ENCODE measurements around the gene MOB3B. TPM values are rescaled to one million over a fixed set of nuclear protein-coding genes. Genes with fewer than 3 reads are reported as not detected.

Gene MOB3B
- total RNA-seq, 1 experiment from 2014 or later = 2.6 TPM

DNA sequence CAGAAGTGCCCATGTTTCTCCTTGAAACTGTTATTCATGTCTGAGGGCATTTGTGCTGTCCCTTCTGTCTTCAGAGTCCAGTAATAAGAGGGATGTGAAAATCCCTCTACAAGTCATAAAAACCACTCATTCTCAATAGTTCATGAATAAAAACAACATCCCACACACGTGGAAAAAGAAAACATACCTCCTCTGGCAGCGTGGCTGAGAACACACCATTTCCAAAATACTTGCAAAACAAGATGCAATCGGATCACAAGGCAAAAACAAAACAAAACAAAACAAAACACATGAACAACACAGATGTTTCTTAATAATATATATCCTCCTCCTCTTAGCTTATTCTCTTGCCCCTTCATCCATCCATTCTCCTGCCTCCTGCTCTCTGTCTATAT lies 161.7 kb downstream of the MOB3B start:
- H3K27ac ChIP-seq (ENCODE audit: low read length) = no peak overlapping the region
- POLR2A ChIA-PET (ENCODE audit: unreplicated experiment) = no interaction called here
- H3K4me3 ChIP-seq (ENCODE audit: low read length) = no peak overlapping the region
- H3K4me2 ChIP-seq (ENCODE audit: low read length) = no peak overlapping the region
- H3K36me3 ChIP-seq (ENCODE audit: low read depth, low read length) = no peaks in the 10 kb centered on the region
- no peaks in the 10 kb centered on the region for H3K9me3 ChIP-seq (ENCODE audit: low read length)
- no TSS peak for BruUV-seq (replicated peaks)
- no peaks in the 10 kb centered on the region for H3K27me3 ChIP-seq (ENCODE audit: low read length)
- intact Hi-C loops (cut with micrococcal nuclease) = no loop called here
- H3K9ac ChIP-seq (ENCODE audit: low read length) = no peak overlapping the region
- H3K79me2 ChIP-seq (ENCODE audit: low read length) = no peaks in the 10 kb centered on the region
- no peaks in the 10 kb centered on the region for H4K20me1 ChIP-seq (ENCODE audit: low read length)
- CTCF ChIA-PET = no interaction called here
- TF ChIP-seq, protein P1, sequence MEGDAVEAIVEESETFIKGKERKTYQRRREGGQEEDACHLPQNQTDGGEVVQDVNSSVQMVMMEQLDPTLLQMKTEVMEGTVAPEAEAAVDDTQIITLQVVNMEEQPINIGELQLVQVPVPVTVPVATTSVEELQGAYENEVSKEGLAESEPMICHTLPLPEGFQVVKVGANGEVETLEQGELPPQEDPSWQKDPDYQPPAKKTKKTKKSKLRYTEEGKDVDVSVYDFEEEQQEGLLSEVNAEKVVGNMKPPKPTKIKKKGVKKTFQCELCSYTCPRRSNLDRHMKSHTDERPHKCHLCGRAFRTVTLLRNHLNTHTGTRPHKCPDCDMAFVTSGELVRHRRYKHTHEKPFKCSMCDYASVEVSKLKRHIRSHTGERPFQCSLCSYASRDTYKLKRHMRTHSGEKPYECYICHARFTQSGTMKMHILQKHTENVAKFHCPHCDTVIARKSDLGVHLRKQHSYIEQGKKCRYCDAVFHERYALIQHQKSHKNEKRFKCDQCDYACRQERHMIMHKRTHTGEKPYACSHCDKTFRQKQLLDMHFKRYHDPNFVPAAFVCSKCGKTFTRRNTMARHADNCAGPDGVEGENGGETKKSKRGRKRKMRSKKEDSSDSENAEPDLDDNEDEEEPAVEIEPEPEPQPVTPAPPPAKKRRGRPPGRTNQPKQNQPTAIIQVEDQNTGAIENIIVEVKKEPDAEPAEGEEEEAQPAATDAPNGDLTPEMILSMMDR (conservative IDR thresholded peaks at IDR 0.05; ENCODE audit: low read depth, low read length) = no peak
- TF ChIP-seq EZH2phosphoT487 (IDR thresholded peaks at IDR 0.05; ENCODE audit: borderline replicate concordance, low read length) (no peak), EZH2 (IDR thresholded peaks at IDR 0.05; ENCODE audit: low read length, unreplicated experiment) (no peak)
- H3F3A ChIP-seq (ENCODE audit: low read length, unreplicated experiment) = no peaks in the 10 kb centered on the region
- ATAC-seq (no peak), DNase-seq (no peak)
- H3K4me1 ChIP-seq (ENCODE audit: insufficient read depth, low read length) = peaks cover 13% of the 10 kb centered on the region
- H2AFZ ChIP-seq (ENCODE audit: low read length) = no peak overlapping the region
- no peaks in the 10 kb centered on the region for H3K9me2 ChIP-seq (replicated peaks; ENCODE audit: low read length)

- TF ChIP-seq, protein P1 (conservative IDR thresholded peaks at IDR 0.05; ENCODE audit: low read depth, low read length) = no peak
- TF ChIP-seq EZH2phosphoT487 (IDR thresholded peaks at IDR 0.05; ENCODE audit: borderline replicate concordance, low read length) = no peak
- TF ChIP-seq EZH2 (IDR thresholded peaks at IDR 0.05; ENCODE audit: low read length, unreplicated experiment) = no peak
- intact Hi-C loops (cut with micrococcal nuclease) = no loop called here
- POLR2A ChIA-PET (ENCODE audit: unreplicated experiment) = no interaction called here
- no peak overlapping the region for H3K27ac ChIP-seq (ENCODE audit: low read length)
- no peak overlapping the region for H3K4me3 ChIP-seq (ENCODE audit: low read length)
- no peak overlapping the region for H2AFZ ChIP-seq (ENCODE audit: low read length)
- H3K4me1 ChIP-seq (ENCODE audit: insufficient read depth, low read length) = peaks cover 13% of the 10 kb centered on the region
- ATAC-seq = no peak
- H3K9me3 ChIP-seq (ENCODE audit: low read length) = no peaks in the 10 kb centered on the region
- no peaks in the 10 kb centered on the region for H3K79me2 ChIP-seq (ENCODE audit: low read length)
- no peak overlapping the region for H3K4me2 ChIP-seq (ENCODE audit: low read length)
- H3K27me3 ChIP-seq (ENCODE audit: low read length) = no peaks in the 10 kb centered on the region
- H3K36me3 ChIP-seq (ENCODE audit: low read depth, low read length) = no peaks in the 10 kb centered on the region
- CTCF ChIA-PET = no interaction called here
- H3F3A ChIP-seq (ENCODE audit: low read length, unreplicated experiment) = no peaks in the 10 kb centered on the region
- H3K9ac ChIP-seq (ENCODE audit: low read length) = no peak overlapping the region
- no peaks in the 10 kb centered on the region for H3K9me2 ChIP-seq (replicated peaks; ENCODE audit: low read length)
- DNase-seq = no peak
- H4K20me1 ChIP-seq (ENCODE audit: low read length) = no peaks in the 10 kb centered on the region
- BruUV-seq (replicated peaks) = no TSS peak
Observed at GRCh38 chr9:27367175-27367798, 162.3 kb downstream of the MOB3B start.

DNA sequence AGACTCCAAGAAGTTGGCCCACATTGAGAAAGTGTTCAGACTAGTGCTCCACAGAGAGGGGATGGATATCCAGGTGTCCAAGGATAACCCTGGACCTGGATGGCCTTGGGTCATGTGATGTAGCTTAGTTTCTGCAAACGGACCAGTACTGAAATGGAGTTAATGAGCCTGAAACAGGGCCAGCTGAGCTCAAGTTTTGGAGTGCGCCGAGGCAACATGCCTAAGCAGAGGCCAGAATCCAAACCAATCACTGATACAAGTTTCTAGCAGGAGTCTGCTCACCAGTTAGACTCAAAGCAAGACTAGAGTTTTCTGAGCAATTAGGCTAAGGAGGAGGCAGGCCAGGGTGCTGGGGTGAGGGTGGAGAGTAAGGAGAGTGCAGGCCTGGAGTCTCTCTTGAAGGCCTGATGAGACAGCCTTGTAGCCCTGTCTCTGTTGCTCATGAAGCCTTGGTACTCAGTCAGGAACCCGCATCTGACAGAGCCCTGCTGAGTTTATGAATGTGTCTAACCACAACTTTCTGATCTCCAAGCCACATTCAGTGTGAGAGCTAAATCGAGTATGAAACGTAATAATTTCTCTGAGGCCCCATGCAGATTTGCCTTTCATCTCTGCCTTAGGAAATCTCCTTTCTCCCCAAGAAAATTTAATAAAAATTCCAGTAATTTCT lies 163.8 kb downstream of the MOB3B start:
- intact Hi-C loops (cut with micrococcal nuclease) = no loop called here
- H3K4me3 ChIP-seq (ENCODE audit: low read length) = no peak overlapping the region
- TF ChIP-seq, protein P1 (conservative IDR thresholded peaks at IDR 0.05; ENCODE audit: low read depth, low read length) = no peak
- no peak for TF ChIP-seq EZH2phosphoT487 (IDR thresholded peaks at IDR 0.05; ENCODE audit: borderline replicate concordance, low read length)
- ATAC-seq (no peak), DNase-seq (no peak)
- H3K9ac ChIP-seq (ENCODE audit: low read length) = no peak overlapping the region
- H3K4me1 ChIP-seq (ENCODE audit: insufficient read depth, low read length) = no peaks in the 10 kb centered on the region
- H4K20me1 ChIP-seq (ENCODE audit: low read length) = no peaks in the 10 kb centered on the region
- no peak overlapping the region for H3K27ac ChIP-seq (ENCODE audit: low read length)
- CTCF ChIA-PET = no interaction called here
- no peaks in the 10 kb centered on the region for H3K9me2 ChIP-seq (replicated peaks; ENCODE audit: low read length)
- H2AFZ ChIP-seq (ENCODE audit: low read length) = no peak overlapping the region
- no peaks in the 10 kb centered on the region for H3K27me3 ChIP-seq (ENCODE audit: low read length)
- H3K4me2 ChIP-seq (ENCODE audit: low read length) = no peak overlapping the region
- no TSS peak for BruUV-seq (replicated peaks)
- POLR2A ChIA-PET (ENCODE audit: unreplicated experiment) = no interaction called here
- H3F3A ChIP-seq (ENCODE audit: low read length, unreplicated experiment) = no peaks in the 10 kb centered on the region
- H3K36me3 ChIP-seq (ENCODE audit: low read depth, low read length) = no peaks in the 10 kb centered on the region
- no peaks in the 10 kb centered on the region for H3K9me3 ChIP-seq (ENCODE audit: low read length)
- H3K79me2 ChIP-seq (ENCODE audit: low read length) = no peaks in the 10 kb centered on the region

All from PC-3 (cell line).